SK-N-SH treated with all-trans-retinoic acid at 6 μM for 48 hours (cell line): ENCODE data around the gene TAF1B.

ENCODE experiments used
- ATAC-seq: fragments of 200-7000 bp; cut with Tn5 transposase; 3 replicates; pipeline ENCODE4 v1.9.1; 2020; ENCODE audit warnings: mild to moderate bottlenecking, moderate library complexity
- ARNTL ChIP-seq: fragments of 450-650 bp; formaldehyde crosslinking; IDR thresholded peaks from 2 replicates; pipeline ENCODE4 v1.5.0; 2020; ENCODE audit warnings: low read depth, mild to moderate bottlenecking, moderate library complexity, borderline replicate concordance
- BACH2 ChIP-seq: fragments of 250-450 bp; sonication (Bioruptor Pico); IDR thresholded peaks from 2 replicates; pipeline ENCODE4 v1.9.0; 2021; ENCODE audit warnings: mild to moderate bottlenecking, borderline replicate concordance
- CSRNP3 ChIP-seq: fragments of 250-450 bp; sonication (Bioruptor Pico); IDR thresholded peaks from 2 replicates; pipeline ENCODE4 v1.5.1; 2021; ENCODE audit warnings: mild to moderate bottlenecking, moderate library complexity
- ESRRG ChIP-seq: fragments of 250-450 bp; sonication (Bioruptor Pico); IDR thresholded peaks from 2 replicates; pipeline ENCODE4 v1.6.1; 2021; ENCODE audit warnings: mild to moderate bottlenecking
- GLIS3 ChIP-seq: fragments of 250-450 bp; sonication (Bioruptor Pico); IDR thresholded peaks from 2 replicates; pipeline ENCODE4 v1.5.0; 2020; ENCODE audit warnings: mild to moderate bottlenecking, moderate library complexity
- ISL1 ChIP-seq: fragments of 250-450 bp; sonication (Bioruptor Pico); IDR thresholded peaks from 2 replicates; pipeline ENCODE4 v2.1.2; 2022; ENCODE audit warnings: mild to moderate bottlenecking, moderate library complexity
- OSR1 ChIP-seq: fragments of 250-450 bp; sonication (Bioruptor Pico); IDR thresholded peaks from 2 replicates; pipeline ENCODE4 v1.8.0; 2022; ENCODE audit warnings: moderate library complexity, mild to moderate bottlenecking, inconsistent platforms
- PPARA ChIP-seq: fragments of 250-450 bp; sonication (Bioruptor Pico); IDR thresholded peaks from 2 replicates; pipeline ENCODE4 v1.5.0; 2020; ENCODE audit warnings: mild to moderate bottlenecking, borderline replicate concordance
- RARB ChIP-seq: fragments of 250-450 bp; sonication (Bioruptor Pico); IDR thresholded peaks from 2 replicates; pipeline ENCODE4 v1.8.0; 2021; ENCODE audit warnings: mild to moderate bottlenecking, moderate library complexity
- SNAI2 ChIP-seq: fragments of 250-450 bp; sonication (Bioruptor Pico); IDR thresholded peaks from 2 replicates; pipeline ENCODE4 v1.5.0; 2020; ENCODE audit warnings: mild to moderate bottlenecking, moderate library complexity
- TCF4 ChIP-seq: fragments of 250-450 bp; sonication (Bioruptor Pico); IDR thresholded peaks from 2 replicates; pipeline ENCODE4 v1.8.0; 2021; ENCODE audit warnings: mild to moderate bottlenecking, moderate library complexity, borderline replicate concordance
- TOX ChIP-seq: fragments of 250-450 bp; sonication (Bioruptor Pico); IDR thresholded peaks from 2 replicates; pipeline ENCODE4 v1.8.0; 2021; ENCODE audit warnings: mild to moderate bottlenecking, moderate library complexity, borderline replicate concordance
- TSHZ2 ChIP-seq: fragments of 250-450 bp; sonication (Bioruptor Pico); IDR thresholded peaks from 2 replicates; pipeline ENCODE4 v1.5.0; 2020; ENCODE audit warnings: mild to moderate bottlenecking, moderate library complexity
- ZC3H10 ChIP-seq: fragments of 250-450 bp; sonication (Bioruptor Pico); IDR thresholded peaks from 2 replicates; pipeline ENCODE4 v1.5.1; 2021; ENCODE audit warnings: mild to moderate bottlenecking, moderate library complexity
- ZFP30 ChIP-seq: fragments of 450-650 bp; formaldehyde crosslinking; IDR thresholded peaks from 2 replicates; pipeline ENCODE4 v1.5.0; 2022; ENCODE audit warnings: mild to moderate bottlenecking, moderate library complexity
- ZNF565 ChIP-seq: fragments of 450-650 bp; formaldehyde crosslinking; conservative IDR thresholded peaks from 2 replicates; pipeline ENCODE4 v1.5.0; 2020; ENCODE audit warnings: low read depth, mild to moderate bottlenecking, moderate library complexity
- ZNF70 ChIP-seq: fragments of 450-650 bp; formaldehyde crosslinking; IDR thresholded peaks from 2 replicates; pipeline ENCODE4 v1.5.0; 2020; ENCODE audit warnings: mild to moderate bottlenecking, moderate library complexity
- ZNF8 ChIP-seq: fragments of 450-650 bp; formaldehyde crosslinking; IDR thresholded peaks from 2 replicates; pipeline ENCODE4 v1.5.0; 2020; ENCODE audit warnings: mild to moderate bottlenecking, moderate library complexity
- TF ChIP-seq, protein P1 (sequence below): fragments of 250-450 bp; sonication (Bioruptor Pico); IDR thresholded peaks from 2 replicates; pipeline ENCODE4 v1.8.0; 2021; ENCODE audit warnings: low read depth, mild to moderate bottlenecking, moderate library complexity, borderline replicate concordance
- TF ChIP-seq, protein P2 (sequence below): fragments of 250-450 bp; sonication (Bioruptor Pico); IDR thresholded peaks from 2 replicates; pipeline ENCODE4 v1.8.0; 2020; ENCODE audit warnings: mild to moderate bottlenecking, moderate library complexity, borderline replicate concordance
- TF ChIP-seq, protein P3 (sequence below): fragments of 250-450 bp; sonication (Bioruptor Pico); IDR thresholded peaks from 2 replicates; pipeline ENCODE4 v1.5.1; 2020; ENCODE audit warnings: low read depth, mild to moderate bottlenecking, moderate library complexity

Gene TAF1B

DNA sequence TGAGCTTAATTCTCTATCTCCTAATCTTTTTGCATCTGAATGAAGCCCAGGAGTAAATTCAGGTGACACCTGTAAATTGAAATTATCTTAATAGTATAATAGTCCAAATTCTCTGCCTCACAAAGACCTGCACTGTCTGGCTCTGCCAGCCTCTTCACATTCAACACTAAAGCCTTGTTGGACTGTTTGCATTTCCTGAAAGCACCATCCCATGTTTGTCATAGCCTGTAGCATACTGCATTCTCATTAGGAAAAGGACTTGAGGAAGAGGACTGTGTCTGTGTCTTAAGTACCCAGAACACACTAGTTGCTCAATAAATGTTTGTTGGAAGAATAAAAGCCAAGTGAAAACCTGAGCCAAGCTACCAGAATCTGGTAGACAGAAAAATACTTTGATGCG is 65.4 kb downstream of the TAF1B start:
- TF ChIP-seq CSRNP3 (CRISPR knock-in tag) (no peak), ZFP30 (CRISPR knock-in tag) (no peak), ESRRG (CRISPR knock-in tag) (no peak), ZC3H10 (no peak), RARB (CRISPR knock-in tag) (no peak), SNAI2 (no peak), TCF4 (CRISPR knock-in tag) (no peak), ARNTL (CRISPR knock-in tag) (no peak), GLIS3 (CRISPR knock-in tag) (no peak), TSHZ2 (CRISPR knock-in tag) (no peak), ZNF70 (CRISPR knock-in tag) (no peak), ZNF565 (no peak), ISL1 (no peak), OSR1 (no peak), BACH2 (no peak), TOX (CRISPR knock-in tag) (no peak)
- TF ChIP-seq, protein P1, sequence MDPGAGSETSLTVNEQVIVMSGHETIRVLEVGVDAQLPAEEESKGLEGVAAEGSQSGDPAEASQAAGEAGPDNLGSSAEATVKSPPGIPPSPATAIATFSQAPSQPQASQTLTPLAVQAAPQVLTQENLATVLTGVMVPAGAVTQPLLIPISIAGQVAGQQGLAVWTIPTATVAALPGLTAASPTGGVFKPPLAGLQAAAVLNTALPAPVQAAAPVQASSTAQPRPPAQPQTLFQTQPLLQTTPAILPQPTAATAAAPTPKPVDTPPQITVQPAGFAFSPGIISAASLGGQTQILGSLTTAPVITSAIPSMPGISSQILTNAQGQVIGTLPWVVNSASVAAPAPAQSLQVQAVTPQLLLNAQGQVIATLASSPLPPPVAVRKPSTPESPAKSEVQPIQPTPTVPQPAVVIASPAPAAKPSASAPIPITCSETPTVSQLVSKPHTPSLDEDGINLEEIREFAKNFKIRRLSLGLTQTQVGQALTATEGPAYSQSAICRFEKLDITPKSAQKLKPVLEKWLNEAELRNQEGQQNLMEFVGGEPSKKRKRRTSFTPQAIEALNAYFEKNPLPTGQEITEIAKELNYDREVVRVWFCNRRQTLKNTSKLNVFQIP (CRISPR knock-in tag), result no peak
- TF ChIP-seq, protein P2, sequence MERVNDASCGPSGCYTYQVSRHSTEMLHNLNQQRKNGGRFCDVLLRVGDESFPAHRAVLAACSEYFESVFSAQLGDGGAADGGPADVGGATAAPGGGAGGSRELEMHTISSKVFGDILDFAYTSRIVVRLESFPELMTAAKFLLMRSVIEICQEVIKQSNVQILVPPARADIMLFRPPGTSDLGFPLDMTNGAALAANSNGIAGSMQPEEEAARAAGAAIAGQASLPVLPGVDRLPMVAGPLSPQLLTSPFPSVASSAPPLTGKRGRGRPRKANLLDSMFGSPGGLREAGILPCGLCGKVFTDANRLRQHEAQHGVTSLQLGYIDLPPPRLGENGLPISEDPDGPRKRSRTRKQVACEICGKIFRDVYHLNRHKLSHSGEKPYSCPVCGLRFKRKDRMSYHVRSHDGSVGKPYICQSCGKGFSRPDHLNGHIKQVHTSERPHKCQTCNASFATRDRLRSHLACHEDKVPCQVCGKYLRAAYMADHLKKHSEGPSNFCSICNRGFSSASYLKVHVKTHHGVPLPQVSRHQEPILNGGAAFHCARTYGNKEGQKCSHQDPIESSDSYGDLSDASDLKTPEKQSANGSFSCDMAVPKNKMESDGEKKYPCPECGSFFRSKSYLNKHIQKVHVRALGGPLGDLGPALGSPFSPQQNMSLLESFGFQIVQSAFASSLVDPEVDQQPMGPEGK, result no peak
- TF ChIP-seq, protein P3, sequence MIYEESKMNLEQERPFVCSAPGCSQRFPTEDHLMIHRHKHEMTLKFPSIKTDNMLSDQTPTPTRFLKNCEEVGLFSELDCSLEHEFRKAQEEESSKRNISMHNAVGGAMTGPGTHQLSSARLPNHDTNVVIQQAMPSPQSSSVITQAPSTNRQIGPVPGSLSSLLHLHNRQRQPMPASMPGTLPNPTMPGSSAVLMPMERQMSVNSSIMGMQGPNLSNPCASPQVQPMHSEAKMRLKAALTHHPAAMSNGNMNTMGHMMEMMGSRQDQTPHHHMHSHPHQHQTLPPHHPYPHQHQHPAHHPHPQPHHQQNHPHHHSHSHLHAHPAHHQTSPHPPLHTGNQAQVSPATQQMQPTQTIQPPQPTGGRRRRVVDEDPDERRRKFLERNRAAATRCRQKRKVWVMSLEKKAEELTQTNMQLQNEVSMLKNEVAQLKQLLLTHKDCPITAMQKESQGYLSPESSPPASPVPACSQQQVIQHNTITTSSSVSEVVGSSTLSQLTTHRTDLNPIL (CRISPR knock-in tag), result no peak
- no peak for ATAC-seq

DNA sequence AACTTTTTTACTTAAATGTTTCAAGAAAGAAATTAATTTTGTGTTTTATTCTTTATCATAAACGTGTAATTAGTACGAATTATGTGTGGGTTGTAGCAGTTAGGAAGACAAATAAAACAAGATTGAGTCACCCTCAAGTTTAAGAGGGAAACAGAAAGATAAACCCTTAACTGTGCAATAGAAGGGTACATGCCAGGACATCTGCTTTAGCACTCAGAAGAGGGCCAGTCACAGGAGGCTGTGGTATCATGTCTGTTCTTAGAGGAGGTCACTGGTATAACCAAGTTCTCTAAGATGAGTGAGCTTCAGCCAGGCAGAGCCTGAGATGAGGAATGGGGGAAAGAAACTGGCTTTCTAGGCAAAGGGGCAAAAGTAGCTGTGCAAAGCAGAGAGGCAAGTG is 65.8 kb downstream of the TAF1B start:
- no peak for ATAC-seq

GRCh38 chr2:9910699-9911098 is 67.4 kb downstream of the TAF1B start:
- no peak for TF ChIP-seq ZNF8 (CRISPR knock-in tag)
- TF ChIP-seq RARB (CRISPR knock-in tag), result no peak
- no peak for TF ChIP-seq ZC3H10
- TF ChIP-seq, protein P3 (CRISPR knock-in tag), result no peak
- TF ChIP-seq ARNTL (CRISPR knock-in tag), result no peak
- TF ChIP-seq ISL1, result no peak
- TF ChIP-seq ZNF70 (CRISPR knock-in tag), result no peak
- ATAC-seq, result no peak

More for the DNA sequence above, 65.8 kb downstream of the TAF1B start:
- no peak for TF ChIP-seq ARNTL (CRISPR knock-in tag)
- TF ChIP-seq ZNF565, result no peak
- no peak for TF ChIP-seq PPARA (CRISPR knock-in tag)
- no peak for TF ChIP-seq ISL1
- TF ChIP-seq, all 23 proteins: peak for 0
